ENCODE data around the gene CERS6.

DNA sequence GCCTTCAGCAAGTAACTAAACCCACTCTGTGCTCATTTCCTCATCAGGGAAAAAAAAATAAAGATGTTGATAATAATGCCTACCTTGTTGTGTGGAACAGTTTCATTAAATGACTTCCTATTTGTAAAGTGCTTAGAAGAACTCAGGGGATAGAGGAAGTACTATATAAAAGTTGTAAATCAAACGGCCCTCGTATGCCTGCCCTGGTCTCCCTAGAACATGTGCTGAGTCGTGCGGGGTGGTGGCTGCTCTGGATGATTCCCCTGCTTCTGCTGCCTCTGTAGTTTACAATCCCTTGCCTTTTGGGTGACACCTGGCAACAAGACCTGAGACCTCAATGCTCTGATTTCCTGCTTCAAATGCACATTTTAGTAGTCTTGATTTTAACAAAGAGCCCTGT is 170.0 kb downstream of the CERS6 start:
- TF ChIP-seq, protein P1, sequence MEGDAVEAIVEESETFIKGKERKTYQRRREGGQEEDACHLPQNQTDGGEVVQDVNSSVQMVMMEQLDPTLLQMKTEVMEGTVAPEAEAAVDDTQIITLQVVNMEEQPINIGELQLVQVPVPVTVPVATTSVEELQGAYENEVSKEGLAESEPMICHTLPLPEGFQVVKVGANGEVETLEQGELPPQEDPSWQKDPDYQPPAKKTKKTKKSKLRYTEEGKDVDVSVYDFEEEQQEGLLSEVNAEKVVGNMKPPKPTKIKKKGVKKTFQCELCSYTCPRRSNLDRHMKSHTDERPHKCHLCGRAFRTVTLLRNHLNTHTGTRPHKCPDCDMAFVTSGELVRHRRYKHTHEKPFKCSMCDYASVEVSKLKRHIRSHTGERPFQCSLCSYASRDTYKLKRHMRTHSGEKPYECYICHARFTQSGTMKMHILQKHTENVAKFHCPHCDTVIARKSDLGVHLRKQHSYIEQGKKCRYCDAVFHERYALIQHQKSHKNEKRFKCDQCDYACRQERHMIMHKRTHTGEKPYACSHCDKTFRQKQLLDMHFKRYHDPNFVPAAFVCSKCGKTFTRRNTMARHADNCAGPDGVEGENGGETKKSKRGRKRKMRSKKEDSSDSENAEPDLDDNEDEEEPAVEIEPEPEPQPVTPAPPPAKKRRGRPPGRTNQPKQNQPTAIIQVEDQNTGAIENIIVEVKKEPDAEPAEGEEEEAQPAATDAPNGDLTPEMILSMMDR (IDR thresholded peaks at IDR 0.05) = no peak
- no peak for TF ChIP-seq POLR2A (IDR thresholded peaks at IDR 0.05)
